ENCODE data around the gene ADAR. TPM values are rescaled to one million over a fixed set of nuclear protein-coding genes. Genes with fewer than 3 reads are reported as not detected.

The ADAR gene
- total and polyA plus RNA-seq, 2 donors (not counting 3 experiments of a cell fraction or from before 2014, with no cell fraction given) = 88.2 to 141 TPM

DNA sequence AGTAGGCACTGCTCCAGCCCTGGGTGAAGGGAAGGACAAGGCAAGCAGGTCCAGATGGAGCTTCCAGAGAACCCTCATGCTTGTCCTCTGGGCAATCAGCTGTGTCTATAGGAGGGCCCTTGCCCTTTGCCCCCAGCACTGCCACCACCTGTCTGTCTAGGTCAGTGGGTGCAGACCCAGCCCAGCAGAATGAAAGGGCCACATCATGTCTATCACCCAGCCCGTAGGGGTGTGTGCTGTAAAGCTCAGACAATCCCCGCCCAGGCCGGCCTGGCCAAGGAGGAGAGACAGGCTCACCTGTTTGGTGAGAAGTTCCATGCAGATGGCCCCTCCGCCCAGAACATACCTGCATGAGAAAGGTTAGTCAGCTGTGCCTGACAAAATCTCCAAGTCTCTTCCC, 56.5 kb downstream of the ADAR start:
- ChIA-PET POLR2A (no interaction called here), CTCF (interaction anchor here (7.4 kb wide), 1 partner anchor 69 kb away, joined by 489 read pairs; no protein-coding TSS in a partner anchor)
- Histone ChIP-seq H3K4me1 (ENCODE audit: control insufficient read depth, extremely low read depth, insufficient read depth, low read length) (peaks cover 5% of the 10 kb centered on the region), H3K9me1 (replicated peaks; ENCODE audit: control insufficient read depth, extremely low read depth, insufficient read depth, low read length) (no peaks in the 10 kb centered on the region), H3K4me2 (ENCODE audit: insufficient read depth, low read length) (no peak overlapping the region), H3K27ac (ENCODE audit: insufficient read depth, low read depth, low read length) (no peak overlapping the region), H3K9ac (replicated peaks; ENCODE audit: extremely low read depth, insufficient read depth, low read length) (no peak overlapping the region), H3K27me3 (ENCODE audit: control insufficient read depth in 2 of 2, insufficient read depth in 2 of 2, low read length in 2 of 2) (no peaks in the 10 kb centered on the region), H4K20me1 (replicated peaks; ENCODE audit: control insufficient read depth, extremely low read depth, insufficient read depth, low read length) (no peaks in the 10 kb centered on the region), H3K79me2 (ENCODE audit: control insufficient read depth, insufficient read depth, low read length) (peaks cover 15% of the 10 kb centered on the region), H3K4me3 (replicated peaks in 1 of 3; ENCODE audit: insufficient read depth in 1 of 3, low read depth in 1 of 3, low read length in 3 of 3) (no peak overlapping the region), H3K9me3 (replicated peaks; ENCODE audit: control insufficient read depth, insufficient read depth, low read length) (no peaks in the 10 kb centered on the region), H3K36me3 (ENCODE audit: control insufficient read depth in 2 of 2, extremely low read depth in 1 of 2, insufficient read depth in 2 of 2, low read length in 2 of 2) (peaks cover 46 to 59% of the 10 kb centered on the region in 2 experiments), H2AFZ (ENCODE audit: low read depth, low read length) (no peak overlapping the region)
- dilution Hi-C loops (cut with MboI; ENCODE audit: extremely low pct_ligation_motif_present, low sequenced_read_pairs) = no loop called here
- TF ChIP-seq POLR2AphosphoS5 (IDR thresholded peaks at IDR 0.05; ENCODE audit: insufficient read depth, low read depth, low read length) (no peak), EZH2 (IDR thresholded peaks at IDR 0.05; ENCODE audit: borderline replicate concordance, low read depth, low read length, severe bottlenecking) (no peak), POLR2A (IDR thresholded peaks at IDR 0.05; ENCODE audit: low read depth, low read length) (no peak)
- TF ChIP-seq, protein P1, sequence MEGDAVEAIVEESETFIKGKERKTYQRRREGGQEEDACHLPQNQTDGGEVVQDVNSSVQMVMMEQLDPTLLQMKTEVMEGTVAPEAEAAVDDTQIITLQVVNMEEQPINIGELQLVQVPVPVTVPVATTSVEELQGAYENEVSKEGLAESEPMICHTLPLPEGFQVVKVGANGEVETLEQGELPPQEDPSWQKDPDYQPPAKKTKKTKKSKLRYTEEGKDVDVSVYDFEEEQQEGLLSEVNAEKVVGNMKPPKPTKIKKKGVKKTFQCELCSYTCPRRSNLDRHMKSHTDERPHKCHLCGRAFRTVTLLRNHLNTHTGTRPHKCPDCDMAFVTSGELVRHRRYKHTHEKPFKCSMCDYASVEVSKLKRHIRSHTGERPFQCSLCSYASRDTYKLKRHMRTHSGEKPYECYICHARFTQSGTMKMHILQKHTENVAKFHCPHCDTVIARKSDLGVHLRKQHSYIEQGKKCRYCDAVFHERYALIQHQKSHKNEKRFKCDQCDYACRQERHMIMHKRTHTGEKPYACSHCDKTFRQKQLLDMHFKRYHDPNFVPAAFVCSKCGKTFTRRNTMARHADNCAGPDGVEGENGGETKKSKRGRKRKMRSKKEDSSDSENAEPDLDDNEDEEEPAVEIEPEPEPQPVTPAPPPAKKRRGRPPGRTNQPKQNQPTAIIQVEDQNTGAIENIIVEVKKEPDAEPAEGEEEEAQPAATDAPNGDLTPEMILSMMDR (IDR thresholded peaks at IDR 0.05; ENCODE audit: extremely low read depth in 1 of 2, insufficient read depth in 1 of 2, low read depth in 1 of 2, low read length in 2 of 2) = no peak
- FAIRE-seq = no peak
- no peak for DNase-seq (ENCODE audit: low read depth, low spot score)
- intact Hi-C loops (cut with micrococcal nuclease) = no loop called here
- no TSS peak for BruUV-seq (replicated peaks)

DNA sequence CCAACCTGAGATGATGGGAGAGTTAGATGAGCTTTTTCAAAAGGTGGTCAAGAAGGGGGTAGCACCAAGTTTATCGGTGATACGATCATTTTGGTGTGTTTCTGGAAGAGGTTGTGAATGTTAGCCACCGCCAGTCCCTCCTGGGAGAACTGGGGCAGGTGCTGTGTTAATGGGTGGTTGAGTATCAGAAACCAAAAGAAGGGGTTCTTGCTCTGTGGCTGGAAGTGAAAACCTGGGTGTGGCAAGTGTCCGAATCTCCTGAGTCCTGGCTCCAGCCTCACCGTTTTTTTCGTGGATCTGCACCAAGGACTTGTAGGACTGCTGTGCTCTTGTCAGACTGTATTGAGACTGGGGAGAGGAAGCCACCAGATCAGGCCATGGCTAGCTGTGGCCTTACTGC, 57.3 kb downstream of the ADAR start:
- dilution Hi-C loops (cut with MboI; ENCODE audit: extremely low pct_ligation_motif_present, low sequenced_read_pairs) (no loop called here), intact Hi-C loops (cut with micrococcal nuclease) (no loop called here)
- H3K79me2 ChIP-seq (ENCODE audit: control insufficient read depth, insufficient read depth, low read length) = peaks cover 7% of the 10 kb centered on the region
- H2AFZ ChIP-seq (ENCODE audit: low read depth, low read length) = no peak overlapping the region
- TF ChIP-seq POLR2AphosphoS5 (IDR thresholded peaks at IDR 0.05; ENCODE audit: insufficient read depth, low read depth, low read length) (no peak), FOS (IDR thresholded peaks at IDR 0.05; ENCODE audit: borderline replicate concordance, insufficient read depth, low read length) (no peak), GATA2 (IDR thresholded peaks at IDR 0.05; ENCODE audit: insufficient read depth, insufficient read length, low read depth, low read length) (no peak), JUN (IDR thresholded peaks at IDR 0.05; ENCODE audit: borderline replicate concordance, insufficient read depth, insufficient read length, low read depth) (no peak), MYC (IDR thresholded peaks at IDR 0.05; ENCODE audit: low read depth, low read length) (no peak), EZH2 (IDR thresholded peaks at IDR 0.05; ENCODE audit: borderline replicate concordance, low read depth, low read length, severe bottlenecking) (no peak), POLR2A (IDR thresholded peaks at IDR 0.05; ENCODE audit: low read depth, low read length) (no peak)
- TF ChIP-seq, protein P2, sequence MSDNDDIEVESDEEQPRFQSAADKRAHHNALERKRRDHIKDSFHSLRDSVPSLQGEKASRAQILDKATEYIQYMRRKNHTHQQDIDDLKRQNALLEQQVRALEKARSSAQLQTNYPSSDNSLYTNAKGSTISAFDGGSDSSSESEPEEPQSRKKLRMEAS (IDR thresholded peaks at IDR 0.05; ENCODE audit: insufficient read depth, insufficient read length) = no peak
- TF ChIP-seq, protein P1 (IDR thresholded peaks at IDR 0.05; ENCODE audit: extremely low read depth in 1 of 2, insufficient read depth in 1 of 2, low read depth in 1 of 2, low read length in 2 of 2) = no peak
- no peaks in the 10 kb centered on the region for H3K9me1 ChIP-seq (replicated peaks; ENCODE audit: control insufficient read depth, extremely low read depth, insufficient read depth, low read length)
- H3K27ac ChIP-seq (ENCODE audit: insufficient read depth, low read depth, low read length) = no peak overlapping the region
- FAIRE-seq = no peak
- no peak overlapping the region for H3K4me3 ChIP-seq (replicated peaks in 1 of 3; ENCODE audit: insufficient read depth in 1 of 3, low read depth in 1 of 3, low read length in 3 of 3)
- no peaks in the 10 kb centered on the region for H3K9me3 ChIP-seq (replicated peaks; ENCODE audit: control insufficient read depth, insufficient read depth, low read length)
- H3K4me2 ChIP-seq (ENCODE audit: insufficient read depth, low read length) = no peak overlapping the region
- H3K27me3 ChIP-seq (ENCODE audit: control insufficient read depth in 2 of 2, insufficient read depth in 2 of 2, low read length in 2 of 2) = no peaks in the 10 kb centered on the region
- POLR2A ChIA-PET = no interaction called here
- H4K20me1 ChIP-seq (replicated peaks; ENCODE audit: control insufficient read depth, extremely low read depth, insufficient read depth, low read length) = no peaks in the 10 kb centered on the region
- H3K4me1 ChIP-seq (ENCODE audit: control insufficient read depth, extremely low read depth, insufficient read depth, low read length) = no peaks in the 10 kb centered on the region
- peaks cover 46 to 59% of the 10 kb centered on the region in 2 experiments for H3K36me3 ChIP-seq (ENCODE audit: control insufficient read depth in 2 of 2, extremely low read depth in 1 of 2, insufficient read depth in 2 of 2, low read length in 2 of 2)
- no TSS peak for BruUV-seq (replicated peaks)
- H3K9ac ChIP-seq (replicated peaks; ENCODE audit: extremely low read depth, insufficient read depth, low read length) = no peak overlapping the region
- DNase-seq (ENCODE audit: low read depth, low spot score) = no peak
- CTCF ChIA-PET = interaction anchor here (7.4 kb wide), 1 partner anchor 68 kb away, joined by 489 read pairs; no protein-coding TSS in a partner anchor

All from endothelial cell of umbilical vein (primary cell).